ENCODE data around the gene MTX1.

DNA sequence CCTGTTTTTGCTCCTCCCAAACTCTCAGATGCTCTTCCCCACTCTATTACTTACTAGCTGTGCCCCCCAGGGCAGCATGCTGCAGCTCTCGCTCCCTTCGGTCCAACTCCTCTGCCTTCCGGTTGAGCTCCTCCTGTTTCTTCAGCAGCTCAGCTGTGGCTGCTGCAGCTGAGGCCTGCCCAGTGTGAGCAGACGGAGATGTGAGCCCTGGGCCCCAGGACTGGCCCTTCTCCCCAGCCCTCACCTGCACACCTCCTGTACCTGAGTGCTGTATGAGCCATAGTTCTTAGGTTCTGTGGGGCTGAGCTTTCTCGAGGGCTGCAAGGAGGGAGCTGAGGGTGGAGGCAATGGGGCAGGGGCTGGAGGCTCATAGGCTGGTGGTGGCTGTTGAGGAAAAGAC, 51.8 kb downstream of the MTX1 start:
- TF ChIP-seq CTCF (conservative IDR thresholded peaks at IDR 0.05; ENCODE audit: low read length) (no peak), EZH2phosphoT487 (IDR thresholded peaks at IDR 0.05; ENCODE audit: borderline replicate concordance) (no peak)
